Measurements from ENCODE around the gene CYP4V2.

DNA sequence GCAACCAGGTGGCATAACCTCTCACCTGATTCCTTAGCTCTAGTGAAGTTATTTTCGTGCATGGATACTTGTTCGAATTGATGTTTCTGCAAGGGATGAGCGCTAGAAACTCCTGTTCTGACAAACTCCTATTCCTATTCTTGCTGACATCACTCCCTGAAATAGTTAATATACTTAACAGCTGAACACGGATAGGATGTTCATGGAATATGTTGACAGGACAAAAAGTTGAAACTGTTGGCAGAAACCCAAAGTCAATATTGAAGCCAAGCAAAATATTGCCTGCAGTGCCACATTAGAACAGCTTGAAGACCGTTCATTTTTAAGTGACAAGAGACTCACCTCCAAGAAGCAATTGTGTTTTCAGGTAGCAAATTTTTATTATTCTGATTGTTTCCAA lies 35.9 kb downstream of the CYP4V2 start, which contains the start of gene KLKB1:
- no peak for TF ChIP-seq EZH2 (IDR thresholded peaks at IDR 0.05; ENCODE audit: insufficient read depth, poor library complexity, severe bottlenecking)
- no peak for TF ChIP-seq EZH2phosphoT487 (IDR thresholded peaks at IDR 0.05; ENCODE audit: insufficient read depth, low read depth)

All from GM23248 (cell line).